ENCODE measurements around the gene CLEC4F. TPM values are rescaled to one million over a fixed set of nuclear protein-coding genes. Genes with fewer than 3 reads are reported as not detected.

Gene CLEC4F
- total RNA-seq, 1 donor from 2014 or later = 0.10 TPM

DNA sequence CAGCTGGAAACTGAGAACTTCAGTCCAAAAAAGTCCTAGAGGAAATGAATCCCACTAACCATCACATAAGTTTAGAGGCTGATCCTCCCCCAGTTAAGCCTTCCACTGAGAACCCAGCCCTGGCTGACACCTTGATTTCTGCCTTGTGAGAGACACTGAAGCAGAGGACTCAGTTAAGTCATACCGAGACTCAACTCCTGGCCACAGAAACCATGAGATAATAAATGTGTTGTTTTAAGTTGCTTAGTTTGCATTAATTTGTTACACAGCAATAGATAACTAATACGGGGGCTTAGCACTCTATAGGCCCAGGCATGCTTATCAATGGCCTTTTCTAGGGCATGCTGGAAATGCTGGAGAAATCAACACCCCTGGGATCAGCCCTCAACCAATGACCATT is 49.0 kb downstream of the CLEC4F start:
- Mint-ChIP-seq H3K4me1 (ENCODE audit: low read depth) (peaks cover 19% of the 10 kb centered on the region), H3K27me3 (ENCODE audit: insufficient read depth) (peaks cover 52% of the 10 kb centered on the region), H3K9me3 (no peaks in the 10 kb centered on the region), H3K4me3 (no peak overlapping the region), H3K27ac (no peak overlapping the region), H3K36me3 (ENCODE audit: low read depth) (peaks cover 2% of the 10 kb centered on the region)
- DNase-seq (ENCODE audit: low spot score) = no peak
- intact Hi-C loops (cut with micrococcal nuclease) = no loop called here

GRCh38 chr2:70769450-70769849 is 50.9 kb downstream of the CLEC4F start:
- no peak for DNase-seq (ENCODE audit: low spot score)
- H3K27ac Mint-ChIP-seq = no peak overlapping the region
- H3K9me3 Mint-ChIP-seq = no peaks in the 10 kb centered on the region
- peaks cover 48% of the 10 kb centered on the region for H3K27me3 Mint-ChIP-seq (ENCODE audit: insufficient read depth)
- intact Hi-C loops (cut with micrococcal nuclease) = loop anchor here (5.0 kb wide), 2 partner anchors 112 to 467 kb away; partner anchors contain the start of gene FAM136A
- H3K36me3 Mint-ChIP-seq (ENCODE audit: low read depth) = peaks cover 2% of the 10 kb centered on the region
- H3K4me3 Mint-ChIP-seq = peak overlapping the region; percentile 85
- peaks cover 26% of the 10 kb centered on the region for H3K4me1 Mint-ChIP-seq (ENCODE audit: low read depth)

- peak overlapping the region; percentile 53 for H3K27ac Mint-ChIP-seq
- DNase-seq (ENCODE audit: low spot score) = no peak
- peaks cover 2% of the 10 kb centered on the region for H3K36me3 Mint-ChIP-seq (ENCODE audit: low read depth)
- intact Hi-C loops (cut with micrococcal nuclease) = loop anchor here (5.0 kb wide), 2 partner anchors 111 to 466 kb away; partner anchors contain the start of gene FAM136A
- no peaks in the 10 kb centered on the region for H3K9me3 Mint-ChIP-seq
- peak overlapping the region; percentile 85 for H3K4me3 Mint-ChIP-seq
- H3K27me3 Mint-ChIP-seq (ENCODE audit: insufficient read depth) = peaks cover 44% of the 10 kb centered on the region
- peaks cover 26% of the 10 kb centered on the region for H3K4me1 Mint-ChIP-seq (ENCODE audit: low read depth)
These were observed 51.8 kb downstream of the CLEC4F start for GRCh38 chr2:70768590-70769085.

GRCh38 chr2:70767699-70768589 is 52.5 kb downstream of the CLEC4F start, which contains the start of gene ADD2:
Gene ADD2 (minus strand): TSS chr2:70768200. CDS start chr2:70706408, 61,792 bp downstream.
- H3K9me3 Mint-ChIP-seq = no peaks in the 10 kb centered on the region
- H3K27me3 Mint-ChIP-seq (ENCODE audit: insufficient read depth) = peaks cover 37% of the 10 kb centered on the region
- peak within 1 kb of the TSS; percentile 76 for H3K27ac Mint-ChIP-seq
- intact Hi-C loops (cut with micrococcal nuclease) = loop anchor here (5.0 kb wide), 2 partner anchors 111 to 466 kb away; partner anchors contain the start of gene FAM136A
- H3K4me1 Mint-ChIP-seq (ENCODE audit: low read depth) = peaks cover 26% of the 10 kb centered on the region
- peaks cover 2% of the 10 kb centered on the region for H3K36me3 Mint-ChIP-seq (ENCODE audit: low read depth)
- peak within 1 kb of the TSS; percentile 89 for H3K4me3 Mint-ChIP-seq
- peak; percentile 48 for DNase-seq (ENCODE audit: low spot score)

GRCh38 chr2:70767079-70767698 is 53.2 kb downstream of the CLEC4F start:
- H3K9me3 Mint-ChIP-seq = no peaks in the 10 kb centered on the region
- peaks cover 2% of the 10 kb centered on the region for H3K36me3 Mint-ChIP-seq (ENCODE audit: low read depth)
- H3K4me3 Mint-ChIP-seq = peak overlapping the region; percentile 89
- H3K27ac Mint-ChIP-seq = peak overlapping the region; percentile 72
- DNase-seq (ENCODE audit: low spot score) = peak; percentile 3
- intact Hi-C loops (cut with micrococcal nuclease) = loop anchor here (5.0 kb wide), 2 partner anchors 110 to 465 kb away; partner anchors contain the start of gene FAM136A
- peaks cover 35% of the 10 kb centered on the region for H3K27me3 Mint-ChIP-seq (ENCODE audit: insufficient read depth)
- H3K4me1 Mint-ChIP-seq (ENCODE audit: low read depth) = peaks cover 26% of the 10 kb centered on the region

- Mint-ChIP-seq H3K4me1 (ENCODE audit: low read depth) (peaks cover 26% of the 10 kb centered on the region), H3K27me3 (ENCODE audit: insufficient read depth) (peaks cover 38% of the 10 kb centered on the region), H3K36me3 (ENCODE audit: low read depth) (peaks cover 2% of the 10 kb centered on the region), H3K4me3 (peak overlapping the region; percentile 87), H3K9me3 (no peaks in the 10 kb centered on the region), H3K27ac (no peak overlapping the region)
- intact Hi-C loops (cut with micrococcal nuclease) = loop anchor here (5.0 kb wide), 2 partner anchors 109 to 464 kb away; partner anchors contain the start of gene FAM136A
- DNase-seq (ENCODE audit: low spot score) = no peak
These were observed 53.9 kb downstream of the CLEC4F start for GRCh38 chr2:70766357-70767078.

GRCh38 chr2:70765507-70765906 is 54.9 kb downstream of the CLEC4F start:
- Mint-ChIP-seq H3K4me3 (no peak overlapping the region), H3K27ac (no peak overlapping the region), H3K9me3 (no peaks in the 10 kb centered on the region), H3K36me3 (ENCODE audit: low read depth) (peaks cover 2% of the 10 kb centered on the region), H3K27me3 (ENCODE audit: insufficient read depth) (peaks cover 38% of the 10 kb centered on the region), H3K4me1 (ENCODE audit: low read depth) (peaks cover 19% of the 10 kb centered on the region)
- no peak for DNase-seq (ENCODE audit: low spot score)
- intact Hi-C loops (cut with micrococcal nuclease) = loop anchor here (5.0 kb wide), 2 partner anchors 108 to 463 kb away; partner anchors contain the start of gene FAM136A

DNA sequence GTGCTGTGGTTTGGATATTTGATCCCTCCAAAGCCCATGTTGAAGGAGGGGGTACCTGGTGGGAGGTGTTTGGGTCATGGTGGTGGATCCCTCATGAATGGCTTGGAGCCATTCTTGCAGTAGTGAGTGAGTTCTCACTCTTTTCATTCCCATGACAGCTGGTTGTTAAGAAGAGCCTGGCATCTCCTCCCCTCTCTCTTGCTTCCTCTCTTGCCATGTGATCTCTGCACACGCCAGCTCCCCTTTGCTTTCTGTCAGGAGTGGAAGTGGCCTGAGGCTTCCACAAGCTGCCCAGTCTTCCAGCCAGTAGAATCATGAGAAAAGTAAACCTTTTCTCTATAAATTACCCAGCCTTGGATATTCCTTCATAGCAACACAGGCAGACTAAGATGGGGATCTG is 61.0 kb downstream of the CLEC4F start:
- DNase-seq (ENCODE audit: low spot score) = no peak
- H3K4me1 Mint-ChIP-seq (ENCODE audit: low read depth) = no peaks in the 10 kb centered on the region
- H3K27me3 Mint-ChIP-seq (ENCODE audit: insufficient read depth) = peaks cover 7% of the 10 kb centered on the region
- no peaks in the 10 kb centered on the region for H3K36me3 Mint-ChIP-seq (ENCODE audit: low read depth)
- no peaks in the 10 kb centered on the region for H3K9me3 Mint-ChIP-seq
- intact Hi-C loops (cut with micrococcal nuclease) = no loop called here
- H3K4me3 Mint-ChIP-seq = no peak overlapping the region
- no peak overlapping the region for H3K27ac Mint-ChIP-seq

Other genes with a start within 250 kb of the CLEC4F start
- gene ADD2, start 52.4 kb downstream of the CLEC4F start, total RNA-seq = 6.9 and 9.0 TPM in 2 replicates
- gene FIGLA, start 30.0 kb downstream of the CLEC4F start, total RNA-seq = not detected in 2 replicates
- gene CD207, start 15.2 kb upstream of the CLEC4F start, total RNA-seq = not detected in 2 replicates
- not detected in 2 replicates for gene VAX2, start 80.0 kb upstream of the CLEC4F start, total RNA-seq
- not detected in 2 replicates for gene ATP6V1B1, start 115.3 kb upstream of the CLEC4F start, total RNA-seq
- gene ANKRD53, start 158.0 kb upstream of the CLEC4F start, total RNA-seq = not detected in 2 replicates
- 89.4 and 97.4 TPM in 2 replicates for gene TEX261, start 174.3 kb upstream of the CLEC4F start, total RNA-seq
- gene NAGK, start 248.0 kb upstream of the CLEC4F start, total RNA-seq = 75.2 and 83.2 TPM in 2 replicates

Data from activated T-helper 1 cell treated with anti-CD3 and anti-CD28 coated beads, Interleukin-12 subunit alpha, Interleukin-12 subunit beta, Interleukin-2, Interleukin-4 antibody, amounts not matched to agents 30 ng/mL and 10 ng/mL and 1 ng/mL, durations not matched to agents 14 hours and 24 hours and 36 hours (primary cell).